DMS 273 treated with DMSO at 0.1 percent for 48 hours (cell line): ENCODE measurements around the gene GTSE1.
"Not testable (repeated sequence)": the region's sequence is repeated elsewhere in the genome, so short reads cannot be mapped to it uniquely, and the experiment has no call there.

Experiments
- DNase-seq: peaks from one replicate; lab custom pipeline; 2025; lab: John Stamatoyannopoulos, UW

GTSE1 gene

GRCh38 chr22:46294784-46295183, 1.9 kb upstream of the GTSE1 start:
- DNase-seq: no peak

DNA sequence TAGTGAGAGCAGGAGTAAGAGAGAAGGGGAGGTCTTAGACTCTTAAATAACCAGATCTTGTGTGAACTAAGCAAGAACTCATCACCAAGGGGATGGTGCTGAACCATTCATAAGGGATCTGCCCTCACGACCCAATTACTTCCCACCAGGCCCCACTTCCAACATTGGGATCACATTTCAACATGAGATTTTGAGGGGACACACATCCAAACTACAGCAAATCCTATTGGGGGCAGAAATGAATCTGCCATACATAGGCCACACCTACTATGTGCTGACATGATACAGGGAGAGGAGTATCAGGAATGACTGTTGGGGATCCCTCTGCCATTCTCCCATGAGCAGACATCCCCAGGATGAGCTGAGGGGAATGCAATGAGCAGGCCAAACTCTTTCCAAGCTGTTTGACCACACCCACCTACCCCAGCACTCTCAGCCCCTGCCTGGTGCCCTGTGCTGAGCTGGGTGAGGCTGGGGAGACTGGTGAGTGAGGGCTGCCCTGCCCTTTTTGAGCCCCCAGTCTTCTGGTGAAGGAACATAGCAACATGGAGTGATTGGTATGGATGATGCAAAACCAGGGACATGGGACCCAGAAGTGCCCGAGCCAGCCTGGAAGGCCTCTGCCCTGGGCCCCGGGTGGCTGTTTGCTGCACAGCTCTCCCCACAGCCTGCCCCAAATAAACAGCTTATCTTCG, 1.2 kb upstream of the GTSE1 start:
- DNase-seq: no peak

DNA sequence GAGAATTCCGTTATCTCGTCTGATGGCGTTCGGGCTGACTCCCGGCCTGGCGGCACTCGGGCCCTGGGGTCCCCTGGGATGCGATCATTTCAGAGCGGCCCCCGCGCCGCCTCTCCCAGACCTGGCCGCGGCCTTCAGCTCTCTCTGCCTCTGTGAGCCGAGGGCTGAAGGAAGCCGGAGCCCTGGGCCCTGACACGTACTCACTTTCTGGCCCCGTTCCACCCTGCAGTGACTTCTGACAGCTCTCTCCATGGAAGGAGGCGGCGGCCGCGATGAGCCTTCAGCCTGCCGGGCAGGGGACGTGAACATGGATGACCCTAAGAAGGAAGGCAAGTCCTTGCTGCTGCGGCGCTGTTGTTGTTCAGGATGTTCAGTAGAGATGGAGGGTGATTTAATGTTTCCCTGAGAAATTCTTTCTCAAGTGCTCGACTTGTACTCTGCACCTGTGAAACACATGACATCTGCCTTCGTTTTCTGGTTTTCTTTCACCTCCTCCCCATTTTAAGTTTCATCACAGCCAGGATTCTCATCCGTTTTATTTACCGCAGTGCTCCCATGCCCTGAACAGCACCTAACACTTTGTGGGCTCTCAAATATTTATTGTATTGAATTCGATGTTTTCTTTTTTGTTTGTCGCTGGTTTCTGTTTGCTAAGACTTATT, 612 bp downstream of the GTSE1 start:
- DNase-seq: no peak

GRCh38 chr22:46299101-46299500, 2.4 kb downstream of the GTSE1 start:
- DNase-seq: no peak

DNA sequence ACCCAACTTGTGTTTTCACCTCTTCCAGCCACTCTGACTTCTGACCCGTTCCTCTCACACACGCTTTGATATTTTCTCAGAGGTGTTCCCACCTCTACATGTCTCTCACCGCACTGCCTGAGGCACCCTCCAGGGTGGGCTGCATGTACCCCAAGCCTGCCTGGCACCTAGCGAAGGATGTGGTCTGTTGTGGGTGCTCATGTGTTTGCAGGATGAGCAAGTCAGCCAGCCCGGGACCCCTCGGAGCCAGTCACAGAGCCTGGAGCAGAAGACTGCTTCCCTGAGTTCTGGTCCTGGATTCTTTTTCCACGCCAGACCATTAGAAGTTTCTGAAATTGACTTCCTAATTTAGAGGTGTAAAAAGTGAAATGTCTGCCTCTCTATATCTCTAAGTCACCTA, 3.8 kb downstream of the GTSE1 start:
- no peak for DNase-seq

DNA sequence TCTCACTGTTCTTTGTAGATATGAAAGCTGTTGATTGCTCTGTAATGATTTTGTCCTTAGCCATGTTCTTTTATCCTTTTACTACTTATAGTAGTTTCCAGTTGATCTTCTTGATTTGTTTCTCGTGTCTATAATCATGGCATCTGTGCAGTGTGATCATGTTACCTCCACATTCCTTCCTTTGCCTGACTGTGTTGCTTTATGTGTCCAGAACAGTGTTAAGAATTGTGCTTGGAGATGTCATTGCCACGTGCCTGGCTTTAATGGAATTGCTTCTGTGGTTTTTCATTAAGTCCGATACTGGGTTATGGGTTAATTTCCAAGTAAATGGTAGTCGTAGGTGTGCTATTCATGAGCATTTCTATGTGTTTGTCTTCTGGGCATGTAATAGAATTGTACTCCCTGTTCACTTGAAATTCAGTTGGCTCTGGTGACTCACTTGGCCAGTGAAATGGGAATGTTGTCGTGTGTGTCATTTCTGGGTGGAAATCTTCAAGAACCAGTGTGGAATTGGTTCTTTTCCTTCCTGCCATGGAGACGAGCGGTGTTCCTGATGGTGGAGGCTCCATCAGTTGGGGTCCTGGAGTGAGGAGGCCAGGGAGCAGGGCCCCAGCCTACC, 6.8 kb downstream of the GTSE1 start:
- DNase-seq: no peak

DNA sequence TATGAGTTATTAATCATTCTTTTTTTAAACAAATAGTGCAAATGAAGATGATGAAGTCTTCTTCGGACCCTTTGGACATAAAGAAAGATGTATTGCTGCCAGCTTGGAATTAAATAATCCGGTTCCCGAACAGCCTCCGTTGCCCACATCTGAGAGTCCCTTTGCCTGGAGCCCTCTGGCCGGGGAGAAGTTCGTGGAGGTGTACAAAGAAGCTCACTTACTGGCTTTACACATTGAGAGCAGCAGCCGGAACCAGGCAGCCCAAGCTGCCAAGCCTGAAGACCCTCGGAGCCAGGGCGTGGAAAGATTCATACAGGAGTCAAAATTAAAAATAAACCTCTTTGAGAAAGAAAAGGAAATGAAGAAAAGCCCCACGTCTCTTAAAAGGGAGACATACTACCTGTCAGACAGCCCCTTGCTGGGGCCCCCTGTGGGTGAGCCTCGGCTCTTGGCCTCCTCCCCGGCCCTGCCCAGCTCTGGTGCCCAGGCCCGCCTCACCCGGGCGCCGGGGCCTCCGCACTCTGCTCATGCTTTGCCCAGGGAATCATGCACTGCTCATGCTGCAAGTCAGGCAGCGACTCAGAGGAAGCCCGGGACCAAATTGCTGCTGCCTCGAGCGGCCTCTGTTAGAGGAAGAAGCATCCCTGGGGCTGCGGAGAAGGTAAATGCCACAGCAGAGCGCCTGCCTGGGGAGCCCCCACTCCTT, 11.8 kb downstream of the GTSE1 start:
- DNase-seq: no peak

GRCh38 chr22:46309526-46310085, 12.9 kb downstream of the GTSE1 start:
- no peak for DNase-seq

GRCh38 chr22:46312056-46312455, 15.4 kb downstream of the GTSE1 start:
- no peak for DNase-seq

GRCh38 chr22:46312848-46313247, 16.2 kb downstream of the GTSE1 start:
- DNase-seq: not testable (repeated sequence)

DNA sequence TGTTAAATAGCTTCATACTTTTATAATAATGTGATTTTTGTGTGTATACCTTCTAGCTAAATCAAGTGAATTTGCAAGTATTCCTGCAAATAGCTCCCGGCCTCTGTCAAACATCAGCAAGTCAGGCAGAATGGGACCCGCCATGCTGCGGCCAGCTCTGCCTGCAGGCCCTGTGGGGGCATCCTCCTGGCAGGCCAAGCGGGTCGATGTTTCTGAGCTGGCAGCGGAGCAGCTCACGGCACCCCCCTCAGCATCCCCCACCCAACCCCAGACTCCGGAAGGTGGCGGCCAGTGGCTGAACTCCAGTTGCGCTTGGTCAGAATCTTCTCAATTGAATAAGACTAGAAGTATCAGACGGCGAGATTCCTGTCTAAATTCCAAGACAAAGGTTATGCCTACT, 19.3 kb downstream of the GTSE1 start:
- DNase-seq: no peak

DNA sequence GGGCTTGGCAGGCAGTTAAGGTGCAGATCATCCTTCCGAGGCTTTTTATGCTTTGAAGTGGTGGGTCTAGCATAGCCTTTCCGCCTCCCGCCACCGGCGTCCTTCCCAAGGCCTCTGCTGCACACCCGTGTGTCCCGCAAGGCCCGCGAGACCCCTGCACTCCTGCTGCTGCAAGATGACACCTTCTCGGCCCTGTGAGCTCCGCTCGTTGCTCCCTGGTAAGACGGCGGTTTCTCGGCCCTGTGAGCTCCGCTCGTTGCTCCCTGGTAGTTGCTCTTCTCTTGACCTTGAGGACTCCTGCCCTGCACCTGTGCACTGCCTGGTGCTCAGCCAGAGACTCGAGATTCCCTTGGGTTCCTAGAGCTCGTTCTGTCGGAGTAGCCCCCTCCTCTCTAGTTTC, 21.0 kb downstream of the GTSE1 start:
- DNase-seq: no peak

- DNase-seq: no peak
Observed at GRCh38 chr22:46318576-46318975, 21.9 kb downstream of the GTSE1 start.

GRCh38 chr22:46319319-46319718, 22.6 kb downstream of the GTSE1 start:
- DNase-seq: no peak

DNA sequence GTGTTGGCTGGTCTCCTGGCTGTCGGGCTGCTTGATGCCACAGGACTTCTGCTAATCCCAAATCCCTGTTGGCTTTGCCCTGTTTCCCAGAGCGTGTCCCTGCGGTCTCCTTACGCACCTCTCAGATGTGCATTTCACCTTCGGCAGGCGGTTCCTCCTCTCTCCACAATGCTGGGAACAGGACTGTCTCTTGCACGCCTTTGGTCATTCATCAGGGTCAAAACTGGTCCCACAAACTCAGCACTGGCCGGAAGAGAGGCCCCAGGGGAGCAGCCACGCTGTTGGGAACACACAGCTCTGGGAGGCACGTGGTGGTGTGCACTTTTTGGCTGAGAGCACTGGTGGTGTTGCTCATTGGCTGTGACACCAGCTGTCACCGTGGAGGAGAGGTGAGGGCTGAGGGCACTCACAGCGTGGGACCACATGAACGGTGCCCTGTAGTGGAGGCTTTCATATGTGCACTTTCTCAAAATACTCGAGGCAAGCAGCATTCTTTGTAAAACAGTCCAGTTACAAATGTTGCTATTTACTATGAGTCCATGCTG, 23.6 kb downstream of the GTSE1 start:
- DNase-seq: no peak

DNA sequence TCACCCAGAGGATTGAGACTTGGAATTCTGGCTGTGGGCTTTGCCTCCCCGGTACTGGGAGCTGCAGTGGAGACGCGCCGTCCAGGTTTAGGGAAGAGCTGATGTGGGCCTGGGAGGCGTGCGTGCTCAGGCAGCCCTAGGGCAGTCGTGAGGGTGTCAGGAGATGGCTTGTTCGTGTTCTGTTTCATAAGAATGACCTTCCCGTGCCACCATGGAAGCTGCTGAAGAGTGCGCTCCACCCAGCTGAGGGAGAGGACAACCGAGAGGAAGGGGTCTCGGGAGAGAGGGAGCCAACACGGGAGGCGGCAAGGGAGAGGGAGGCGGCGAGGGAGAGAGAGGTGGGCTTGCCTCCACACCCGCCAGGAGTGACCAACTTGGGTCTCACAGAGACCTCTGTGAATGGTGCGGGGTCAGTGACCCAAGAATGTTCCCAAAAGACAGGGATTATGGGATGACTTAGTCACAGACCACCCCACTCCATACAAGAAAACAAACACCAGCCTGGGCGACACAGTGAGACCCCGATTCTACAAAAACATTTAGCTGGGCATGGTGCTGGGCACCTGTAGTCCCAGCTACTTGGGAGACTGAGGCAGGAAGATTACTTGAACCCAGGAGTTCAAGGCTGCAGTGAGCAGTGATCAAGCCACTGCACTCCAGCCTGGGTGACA, 24.2 kb downstream of the GTSE1 start:
- DNase-seq: no peak

DNA sequence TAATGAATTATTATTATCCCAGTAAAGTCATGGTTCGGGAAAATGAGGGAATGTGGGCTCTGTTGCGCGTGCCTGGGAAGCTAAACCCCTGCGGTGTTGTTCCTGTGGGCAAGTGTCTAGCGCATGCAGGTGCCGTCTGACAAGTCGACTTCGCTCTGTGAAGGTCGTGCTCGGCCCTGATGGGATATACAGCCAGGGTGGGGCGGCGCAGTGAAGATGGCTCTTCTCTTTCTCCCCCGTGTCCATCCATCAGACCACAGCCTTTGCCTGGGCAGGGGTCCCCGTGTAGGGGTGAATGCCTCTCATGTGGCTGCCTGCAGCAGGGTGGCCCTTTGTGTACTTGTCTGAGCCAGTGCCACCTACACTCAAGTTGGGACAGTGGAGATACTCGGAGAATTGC, 26.0 kb downstream of the GTSE1 start:
- DNase-seq: no peak

DNA sequence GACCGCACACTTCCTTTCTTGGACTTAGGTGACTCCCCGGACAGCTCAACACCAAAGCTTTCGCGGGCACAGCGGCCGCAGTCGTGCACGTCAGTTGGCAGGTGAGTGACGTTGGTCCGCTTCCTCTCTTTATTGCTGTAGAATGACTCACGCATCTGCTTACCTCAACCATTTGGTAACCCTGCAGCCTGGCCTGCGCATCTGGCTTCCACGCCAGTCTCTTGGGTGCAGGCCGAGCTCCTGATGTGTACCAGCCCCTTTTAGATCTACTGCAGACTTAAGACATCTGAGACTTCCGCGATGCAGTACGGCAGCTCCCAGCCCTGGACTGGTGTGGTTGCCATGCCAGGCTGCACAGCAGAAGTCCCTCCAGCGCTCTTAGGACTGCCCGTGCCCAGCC, 26.5 kb downstream of the GTSE1 start:
- DNase-seq: no peak

GRCh38 chr22:46326066-46326680, 29.5 kb downstream of the GTSE1 start:
- no peak for DNase-seq

DNA sequence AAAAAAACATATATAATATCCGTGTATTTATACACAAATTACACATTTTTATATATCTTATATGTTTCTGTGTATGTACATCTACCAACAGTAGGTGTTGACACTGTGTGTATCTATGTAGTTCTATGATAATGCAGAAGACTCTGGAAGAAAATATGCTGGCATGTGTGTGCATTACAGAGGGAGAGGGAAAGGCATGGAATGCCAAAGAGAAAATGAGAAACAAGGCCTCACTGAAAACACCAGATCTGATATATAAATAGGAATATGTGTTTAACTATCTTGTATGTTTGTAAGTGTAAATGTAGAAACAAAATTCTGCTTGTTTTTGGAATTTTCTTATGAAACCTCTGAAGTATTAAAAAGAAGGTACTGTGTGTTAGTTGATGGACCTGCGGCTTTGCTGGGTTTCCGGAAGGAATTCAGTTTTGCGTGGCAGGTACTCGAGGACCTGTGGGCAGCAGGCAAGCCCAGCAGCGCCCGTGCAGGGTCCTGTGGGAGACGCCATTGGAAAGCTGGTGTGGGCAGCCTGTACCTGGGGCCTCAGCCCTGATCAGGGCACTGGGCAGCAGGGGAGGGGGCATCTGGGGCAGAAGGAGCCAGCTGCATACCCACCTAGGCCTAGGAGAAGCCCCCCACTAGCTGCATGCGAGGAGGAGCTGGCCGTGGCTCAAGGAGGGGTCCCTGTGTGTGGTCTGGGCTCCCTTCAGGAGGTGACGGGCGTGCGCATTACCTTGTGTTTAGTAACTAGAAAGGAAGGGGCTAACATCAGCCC, 31.2 kb downstream of the GTSE1 start:
- no peak for DNase-seq
